ENCODE results near the gene RASL10A. TPM values are rescaled to one million over a fixed set of nuclear protein-coding genes. Genes with fewer than 3 reads are reported as not detected.
A peak's percentile ranks its signal among the peaks of the same experiment; 100 is the strongest.

The RASL10A gene
- total and polyA plus RNA-seq, 2 donors from 2014 or later: 0.73 to 1.2 TPM

GRCh38 chr22:29275819-29276565 lies 39.5 kb downstream of the RASL10A start:
- FAIRE-seq (peak; percentile 38), DNase-seq (peak in 2 of 5 donors; percentile 37 to 43)
- Histone ChIP-seq H3K9me3 (ENCODE audit: control insufficient read depth in 2 of 3, insufficient read depth in 1 of 3, low read length in 3 of 3) (no peaks in the 10 kb centered on the region), H3K36me3 (ENCODE audit: control insufficient read depth in 2 of 3, insufficient read depth in 3 of 3, low read length in 3 of 3) (peaks cover 10 to 42% (median 31%) of the 10 kb centered on the region in 3 donors), H3K9ac (ENCODE audit: low read length in 3 of 3) (no peak overlapping the region), H3K4me1 (ENCODE audit: control insufficient read depth in 2 of 3, insufficient read depth in 2 of 3, low read depth in 1 of 3, low read length in 3 of 3) (peaks cover 2 to 38% (median 28%) of the 10 kb centered on the region in 3 donors), H3K4me3 (ENCODE audit: low read length in 3 of 3) (no peak overlapping the region), H3K27ac (ENCODE audit: low read depth in 2 of 2, low read length in 2 of 2) (no peak overlapping the region), H3K27me3 (ENCODE audit: control insufficient read depth, insufficient read depth, low read length) (no peaks in the 10 kb centered on the region)
- intact Hi-C loops (cut with DNase I): no loop called here
- no peak for TF ChIP-seq CTCF (IDR thresholded peaks at IDR 0.05; ENCODE audit: borderline replicate concordance, extremely low read depth, insufficient read depth)

DNA sequence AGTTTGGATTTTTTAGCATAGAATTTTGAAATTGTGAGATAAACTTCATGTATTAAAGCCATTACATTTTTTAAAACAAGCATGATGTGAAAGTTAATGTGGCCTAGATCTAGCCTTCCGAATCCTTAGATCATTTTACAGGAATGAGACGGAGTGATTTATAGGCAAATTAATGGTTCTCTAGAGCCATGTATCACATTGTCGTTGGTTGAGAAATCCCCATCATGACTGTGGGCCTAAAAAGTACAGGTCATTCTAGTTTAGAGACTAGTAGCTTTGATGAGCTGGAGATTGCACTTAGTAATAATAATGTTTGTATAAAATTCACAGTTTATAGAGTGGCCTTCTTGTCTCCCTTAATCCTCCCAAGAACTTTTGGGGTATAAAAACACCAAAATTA lies 40.3 kb downstream of the RASL10A start:
- TF ChIP-seq CTCF (IDR thresholded peaks at IDR 0.05; ENCODE audit: borderline replicate concordance, extremely low read depth, insufficient read depth): no peak
- no peak overlapping the region for H3K9ac ChIP-seq (ENCODE audit: low read length in 3 of 3)
- no peak overlapping the region for H3K27ac ChIP-seq (ENCODE audit: low read depth in 2 of 2, low read length in 2 of 2)
- DNase-seq: no peak
- no peaks in the 10 kb centered on the region for H3K27me3 ChIP-seq (ENCODE audit: control insufficient read depth, insufficient read depth, low read length)
- H3K36me3 ChIP-seq (ENCODE audit: control insufficient read depth in 2 of 3, insufficient read depth in 3 of 3, low read length in 3 of 3): peaks cover 10 to 42% (median 29%) of the 10 kb centered on the region in 3 donors
- no peaks in the 10 kb centered on the region for H3K9me3 ChIP-seq (ENCODE audit: control insufficient read depth in 2 of 3, insufficient read depth in 1 of 3, low read length in 3 of 3)
- peaks cover 2 to 38% (median 28%) of the 10 kb centered on the region in 3 donors for H3K4me1 ChIP-seq (ENCODE audit: control insufficient read depth in 2 of 3, insufficient read depth in 2 of 3, low read depth in 1 of 3, low read length in 3 of 3)
- intact Hi-C loops (cut with DNase I): no loop called here
- no peak overlapping the region for H3K4me3 ChIP-seq (ENCODE audit: low read length in 3 of 3)
- FAIRE-seq: no peak

DNA sequence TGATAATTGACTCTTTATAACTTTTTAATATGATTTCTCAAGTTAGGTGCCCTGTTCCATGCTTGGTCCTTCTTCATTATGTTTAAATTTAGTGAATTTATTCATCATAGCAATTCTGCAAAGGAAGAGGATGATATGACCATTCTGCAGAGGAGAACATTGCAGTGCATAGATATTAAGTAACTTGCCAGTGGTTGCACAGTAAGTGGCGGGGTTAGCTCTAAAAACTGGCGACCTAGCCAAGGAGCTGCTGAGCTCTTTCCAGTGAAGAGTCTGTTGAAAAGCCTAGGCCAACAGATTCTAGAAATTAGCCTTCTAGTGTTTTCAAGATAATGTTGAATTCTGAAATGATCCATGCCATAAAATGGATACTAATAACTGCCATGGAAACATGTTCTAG lies 42.9 kb downstream of the RASL10A start:
- DNase-seq: no peak
- Histone ChIP-seq H3K9me3 (ENCODE audit: control insufficient read depth in 2 of 3, insufficient read depth in 1 of 3, low read length in 3 of 3) (no peaks in the 10 kb centered on the region), H3K27ac (ENCODE audit: low read depth in 2 of 2, low read length in 2 of 2) (no peak overlapping the region), H3K4me3 (ENCODE audit: low read length in 3 of 3) (no peak overlapping the region), H3K9ac (ENCODE audit: low read length in 3 of 3) (no peak overlapping the region), H3K27me3 (ENCODE audit: control insufficient read depth, insufficient read depth, low read length) (no peaks in the 10 kb centered on the region), H3K36me3 (ENCODE audit: control insufficient read depth in 2 of 3, insufficient read depth in 3 of 3, low read length in 3 of 3) (peaks cover 5 to 28% (median 17%) of the 10 kb centered on the region in 3 donors), H3K4me1 (ENCODE audit: control insufficient read depth in 2 of 3, insufficient read depth in 2 of 3, low read depth in 1 of 3, low read length in 3 of 3) (peaks cover 2 to 33% (median 31%) of the 10 kb centered on the region in 3 donors)
- no peak for TF ChIP-seq CTCF (IDR thresholded peaks at IDR 0.05; ENCODE audit: borderline replicate concordance, extremely low read depth, insufficient read depth)
- FAIRE-seq: no peak
- intact Hi-C loops (cut with DNase I): no loop called here

All from kidney (tissue), 14 donors.